IgD-negative memory B cell (primary cell): ENCODE data around the gene CD70. TPM values are rescaled to one million over a fixed set of nuclear protein-coding genes. Genes with fewer than 3 reads are reported as not detected.
"Not testable (repeated sequence)": the region's sequence is repeated elsewhere in the genome, so short reads cannot be mapped to it uniquely, and the experiment has no call there.

ENCODE experiments used
- H3K27ac Mint-ChIP-seq, 3 donors: one replicate each; pipeline ENCODE4 v1.8.0; 2020 to 2022; ENCODE audit warnings: mild to moderate bottlenecking in 3 of 3, mixed read lengths in 3 of 3, moderate library complexity in 1 of 3
- H3K27me3 Mint-ChIP-seq: one replicate; pipeline ENCODE4 v1.8.0; 2021; ENCODE audit warnings: mixed read lengths
- H3K36me3 Mint-ChIP-seq: one replicate; pipeline ENCODE4 v1.8.0; 2020; ENCODE audit warnings: mild to moderate bottlenecking, mixed read lengths
- H3K4me1 Mint-ChIP-seq, 3 donors: one replicate each; pipeline ENCODE4 v1.8.0; 2020 to 2022; ENCODE audit warnings: mixed read lengths in 3 of 3, mild to moderate bottlenecking in 1 of 3
- H3K4me3 Mint-ChIP-seq, 4 donors: one replicate each; pipeline ENCODE4 v1.8.0; 2020 to 2022; ENCODE audit warnings: mild to moderate bottlenecking in 4 of 4, mixed read lengths in 4 of 4, moderate library complexity in 3 of 4
- H3K9me3 Mint-ChIP-seq, 3 donors: one replicate each; pipeline ENCODE4 v1.8.0; 2020 to 2021; ENCODE audit warnings: mixed read lengths in 3 of 3, mild to moderate bottlenecking in 1 of 3
- polyA plus RNA-seq: library from polyadenylated mRNA; unstranded; fragments of 300-500 nt; fragmentation: Illumina TruSeq; gene quantifications from one replicate; pipeline ENCODE4 v1.2.3, GENCODE V29; 2021

CD70 gene
- polyA plus RNA-seq, 1 donor from 2014 or later = 28.4 TPM

GRCh38 chr19:6604906-6605305 is 14.0 kb upstream of the CD70 start:
- Mint-ChIP-seq H3K9me3 (no peaks in the 10 kb centered on the region), H3K27me3 (peaks cover 3% of the 10 kb centered on the region), H3K36me3 (no peaks in the 10 kb centered on the region), H3K4me3 (peak overlapping the region in 1 of 4 donors; percentile 0), H3K27ac (no peak overlapping the region), H3K4me1 (peaks cover 32 to 37% (median 33%) of the 10 kb centered on the region in 3 donors)

GRCh38 chr19:6602729-6603114 is 11.8 kb upstream of the CD70 start:
- Mint-ChIP-seq H3K9me3 (no peaks in the 10 kb centered on the region), H3K36me3 (no peaks in the 10 kb centered on the region), H3K4me1 (peaks cover 37 to 40% (median 38%) of the 10 kb centered on the region in 3 donors), H3K27me3 (peaks cover 2% of the 10 kb centered on the region), H3K27ac (peak overlapping the region in 2 of 3 donors; percentile 90 to 96), H3K4me3 (peak overlapping the region in 2 of 4 donors; percentile 21 to 93)

GRCh38 chr19:6601537-6602052 is 10.6 kb upstream of the CD70 start:
- H3K4me1 Mint-ChIP-seq = peaks cover 39 to 40% (median 39%) of the 10 kb centered on the region in 3 donors
- not testable (repeated sequence) for H3K9me3 Mint-ChIP-seq, H3K36me3 Mint-ChIP-seq, H3K27me3 Mint-ChIP-seq
- peak overlapping the region; percentile 85 to 95 (median 92) for H3K4me3 Mint-ChIP-seq
- peak overlapping the region; percentile 93 to 98 (median 96) for H3K27ac Mint-ChIP-seq

- H3K27me3 Mint-ChIP-seq, H3K9me3 Mint-ChIP-seq, H3K36me3 Mint-ChIP-seq: not testable (repeated sequence)
- Mint-ChIP-seq H3K27ac (peak overlapping the region; percentile 93 to 98 (median 96)), H3K4me3 (peak overlapping the region; percentile 85 to 95 (median 92)), H3K4me1 (peaks cover 39 to 40% (median 39%) of the 10 kb centered on the region in 3 donors)
These were observed 10.1 kb upstream of the CD70 start for GRCh38 chr19:6600951-6601536.

- peaks cover 2% of the 10 kb centered on the region for H3K27me3 Mint-ChIP-seq
- no peaks in the 10 kb centered on the region for H3K36me3 Mint-ChIP-seq
- H3K27ac Mint-ChIP-seq = peak overlapping the region; percentile 93 to 98 (median 96)
- no peaks in the 10 kb centered on the region for H3K9me3 Mint-ChIP-seq
- H3K4me3 Mint-ChIP-seq = peak overlapping the region in 3 of 4 donors; percentile 17 to 93 (median 26)
- H3K4me1 Mint-ChIP-seq = peaks cover 39 to 40% (median 39%) of the 10 kb centered on the region in 3 donors
These were observed 9.0 kb upstream of the CD70 start for GRCh38 chr19:6599866-6600454.

GRCh38 chr19:6598254-6598892 is 7.4 kb upstream of the CD70 start:
- Mint-ChIP-seq H3K4me3 (peak overlapping the region in 3 of 4 donors; percentile 6 to 74 (median 55)), H3K4me1 (peaks cover 33 to 35% (median 33%) of the 10 kb centered on the region in 3 donors)
- H3K36me3 Mint-ChIP-seq, H3K27ac Mint-ChIP-seq, H3K9me3 Mint-ChIP-seq, H3K27me3 Mint-ChIP-seq: not testable (repeated sequence)

GRCh38 chr19:6597471-6598253 is 6.7 kb upstream of the CD70 start:
- peaks cover 30 to 34% (median 31%) of the 10 kb centered on the region in 3 donors for H3K4me1 Mint-ChIP-seq
- not testable (repeated sequence) for H3K27ac Mint-ChIP-seq, H3K9me3 Mint-ChIP-seq, H3K36me3 Mint-ChIP-seq, H3K27me3 Mint-ChIP-seq
- H3K4me3 Mint-ChIP-seq = peak overlapping the region in 3 of 4 donors; percentile 6 to 74 (median 55)

GRCh38 chr19:6596621-6597020 is 5.7 kb upstream of the CD70 start:
- no peak overlapping the region for H3K4me3 Mint-ChIP-seq
- H3K36me3 Mint-ChIP-seq = peaks cover 1% of the 10 kb centered on the region
- H3K27ac Mint-ChIP-seq = no peak overlapping the region
- H3K9me3 Mint-ChIP-seq = no peaks in the 10 kb centered on the region
- H3K4me1 Mint-ChIP-seq = peaks cover 28 to 35% (median 28%) of the 10 kb centered on the region in 3 donors
- peaks cover 8% of the 10 kb centered on the region for H3K27me3 Mint-ChIP-seq

- no peaks in the 10 kb centered on the region for H3K9me3 Mint-ChIP-seq
- peak overlapping the region in 3 of 4 donors; percentile 21 to 69 (median 56) for H3K4me3 Mint-ChIP-seq
- H3K4me1 Mint-ChIP-seq = peaks cover 26 to 28% (median 27%) of the 10 kb centered on the region in 3 donors
- H3K27ac Mint-ChIP-seq = peak overlapping the region; percentile 51 to 59 (median 54)
- peaks cover 1% of the 10 kb centered on the region for H3K36me3 Mint-ChIP-seq
- peaks cover 12% of the 10 kb centered on the region for H3K27me3 Mint-ChIP-seq
These were observed 2.9 kb upstream of the CD70 start for GRCh38 chr19:6593651-6594416.

GRCh38 chr19:6590258-6590826 is 608 bp downstream of the CD70 start:
- Mint-ChIP-seq H3K36me3 (peaks cover 4% of the 10 kb centered on the region), H3K9me3 (no peaks in the 10 kb centered on the region), H3K4me1 (peaks cover 36 to 43% (median 40%) of the 10 kb centered on the region in 3 donors), H3K27me3 (peaks cover 18% of the 10 kb centered on the region), H3K27ac (peak overlapping the region; percentile 66 to 98 (median 93)), H3K4me3 (peak overlapping the region; percentile 86 to 96 (median 93))

GRCh38 chr19:6589711-6590257 is 1.2 kb downstream of the CD70 start:
- H3K27me3 Mint-ChIP-seq = peaks cover 18% of the 10 kb centered on the region

GRCh38 chr19:6588508-6589345 is 2.2 kb downstream of the CD70 start:
- peak overlapping the region; percentile 86 to 96 (median 93) for H3K4me3 Mint-ChIP-seq
- H3K9me3 Mint-ChIP-seq = no peaks in the 10 kb centered on the region
- H3K27ac Mint-ChIP-seq = peak overlapping the region; percentile 93 to 98 (median 96)
- peaks cover 2% of the 10 kb centered on the region for H3K36me3 Mint-ChIP-seq
- H3K27me3 Mint-ChIP-seq = peaks cover 18% of the 10 kb centered on the region
- peaks cover 31 to 43% (median 39%) of the 10 kb centered on the region in 3 donors for H3K4me1 Mint-ChIP-seq

More at GRCh38 chr19:6589711-6590257, 1.2 kb downstream of the CD70 start:
- H3K36me3 Mint-ChIP-seq = peaks cover 4% of the 10 kb centered on the region
- peaks cover 36 to 43% (median 40%) of the 10 kb centered on the region in 3 donors for H3K4me1 Mint-ChIP-seq
- H3K27ac Mint-ChIP-seq = peak overlapping the region; percentile 66 to 98 (median 93)
- H3K4me3 Mint-ChIP-seq = peak overlapping the region; percentile 86 to 96 (median 93)
- H3K9me3 Mint-ChIP-seq = no peaks in the 10 kb centered on the region
